ENCODE measurements around the gene LINC00237.
A peak's percentile ranks its signal among the peaks of the same experiment; 100 is the strongest.

Gene LINC00237

GRCh38 chr20:21052241-21052640 lies 53.9 kb downstream of the LINC00237 start:
- H3K9ac ChIP-seq = peak overlapping the region in 3 of 11 experiments; percentile 7 to 62 (median 58); a peak in 3 of 22 replicates
- peaks cover 18 to 38% (median 33%) of the 10 kb centered on the region in 10 experiments for H3K4me1 ChIP-seq
- H3K27ac ChIP-seq = peak overlapping the region in 5 of 11 experiments; percentile 23 to 66 (median 61); a peak in 4 of 22 replicates
- H3K9me3 ChIP-seq (replicated peaks in 1 of 11) = peaks cover 0 to 15% (median 5%) of the 10 kb centered on the region in 11 experiments; a peak in 7 of 22 replicates
- H3K4me2 ChIP-seq = peak overlapping the region; percentile 40 to 91 (median 78)
- no peaks in the 10 kb centered on the region for H4K20me1 ChIP-seq
- TF ChIP-seq Cebpa-rat (IDR thresholded peaks at IDR 0.05) = no peak
- no peak overlapping the region; a peak in 1 of 20 replicates for H3K4me3 ChIP-seq
- no peaks in the 10 kb centered on the region for H3K27me3 ChIP-seq
- no peaks in the 10 kb centered on the region for H3K36me3 ChIP-seq

- Histone ChIP-seq H3K9me3 (replicated peaks in 1 of 11) (peaks cover 0 to 15% (median 5%) of the 10 kb centered on the region in 11 experiments; a peak in 7 of 22 replicates), H3K4me3 (no peak overlapping the region), H3K4me2 (no peak overlapping the region), H3K9ac (no peak overlapping the region), H4K20me1 (no peaks in the 10 kb centered on the region), H3K36me3 (no peaks in the 10 kb centered on the region), H3K27me3 (no peaks in the 10 kb centered on the region), H3K27ac (no peak overlapping the region), H3K4me1 (peaks cover 18 to 38% (median 33%) of the 10 kb centered on the region in 10 experiments)
- no peak for TF ChIP-seq Cebpa-rat (IDR thresholded peaks at IDR 0.05)
Measured at GRCh38 chr20:21050710-21051109, 55.4 kb downstream of the LINC00237 start.

GRCh38 chr20:21049305-21049828 lies 56.8 kb downstream of the LINC00237 start:
- Histone ChIP-seq H3K27ac (no peak overlapping the region), H3K4me3 (no peak overlapping the region), H3K4me2 (no peak overlapping the region), H3K4me1 (peaks cover 18 to 30% (median 27%) of the 10 kb centered on the region in 10 experiments), H3K9me3 (replicated peaks in 1 of 11) (peaks cover 0 to 15% (median 5%) of the 10 kb centered on the region in 11 experiments; a peak in 7 of 22 replicates), H4K20me1 (no peaks in the 10 kb centered on the region), H3K36me3 (no peaks in the 10 kb centered on the region), H3K9ac (no peak overlapping the region), H3K27me3 (no peaks in the 10 kb centered on the region)
- no peak for TF ChIP-seq Cebpa-rat (IDR thresholded peaks at IDR 0.05)

GRCh38 chr20:21048841-21049273 lies 57.3 kb downstream of the LINC00237 start:
- no peaks in the 10 kb centered on the region for H3K27me3 ChIP-seq
- no peaks in the 10 kb centered on the region for H3K36me3 ChIP-seq
- no peak overlapping the region for H3K4me3 ChIP-seq
- no peak overlapping the region for H3K27ac ChIP-seq
- no peak for TF ChIP-seq Cebpa-rat (IDR thresholded peaks at IDR 0.05)
- no peak overlapping the region for H3K4me2 ChIP-seq
- peaks cover 0 to 15% (median 5%) of the 10 kb centered on the region in 11 experiments; a peak in 7 of 22 replicates for H3K9me3 ChIP-seq (replicated peaks in 1 of 11)
- H4K20me1 ChIP-seq = no peaks in the 10 kb centered on the region
- H3K4me1 ChIP-seq = peaks cover 18 to 25% (median 22%) of the 10 kb centered on the region in 10 experiments
- no peak overlapping the region for H3K9ac ChIP-seq

- no peak for TF ChIP-seq Cebpa-rat (IDR thresholded peaks at IDR 0.05)
- no peak overlapping the region for H3K4me2 ChIP-seq
- H3K4me3 ChIP-seq = no peak overlapping the region
Measured at GRCh38 chr20:21047981-21048380, 58.2 kb downstream of the LINC00237 start.

GRCh38 chr20:21046413-21047070 lies 59.6 kb downstream of the LINC00237 start:
- Histone ChIP-seq H3K27me3 (no peaks in the 10 kb centered on the region), H3K4me3 (no peak overlapping the region), H3K4me2 (no peak overlapping the region), H4K20me1 (no peaks in the 10 kb centered on the region), H3K36me3 (no peaks in the 10 kb centered on the region), H3K9ac (no peak overlapping the region), H3K27ac (no peak overlapping the region), H3K9me3 (replicated peaks in 1 of 11) (peaks cover 0 to 15% (median 5%) of the 10 kb centered on the region in 11 experiments; a peak in 7 of 22 replicates), H3K4me1 (peaks cover 0 to 2% (median 0%) of the 10 kb centered on the region in 10 experiments; a peak in 2 of 20 replicates)
- TF ChIP-seq Cebpa-rat (IDR thresholded peaks at IDR 0.05) = no peak

More at GRCh38 chr20:21047981-21048380, 58.2 kb downstream of the LINC00237 start:
- Histone ChIP-seq H3K27me3 (no peaks in the 10 kb centered on the region), H3K9me3 (replicated peaks in 1 of 11) (peaks cover 0 to 15% (median 5%) of the 10 kb centered on the region in 11 experiments; a peak in 7 of 22 replicates), H4K20me1 (no peaks in the 10 kb centered on the region), H3K27ac (no peak overlapping the region), H3K9ac (no peak overlapping the region), H3K4me1 (peaks cover 10 to 16% (median 13%) of the 10 kb centered on the region in 10 experiments), H3K36me3 (no peaks in the 10 kb centered on the region)

All from BLaER1 treated with 17β-estradiol and CSF1 and Interleukin-3, amounts not matched to agents 10 nM and 100 nM (cell line).